DOHH2 (cell line): ENCODE measurements around the gene SFT2D2.

Experiments
- CTCF ChIP-seq: fragments of 200-600 bp; sonication (generic); IDR thresholded peaks from one replicate; pipeline ENCODE4 v1.5.1; 2014; ENCODE audit warnings: antibody characterized with exemption, mild to moderate bottlenecking, low read depth, low read length; ENCODE audit not compliant: poor library complexity, severe bottlenecking
- EZH2phosphoT487 ChIP-seq: fragments of 200-600 bp; sonication (generic); IDR thresholded peaks from 2 replicates; pipeline ENCODE4 v1.6.1; 2017; ENCODE audit warnings: borderline replicate concordance, mild to moderate bottlenecking, antibody characterized with exemption, low read length, moderate library complexity, mixed read lengths

DNA sequence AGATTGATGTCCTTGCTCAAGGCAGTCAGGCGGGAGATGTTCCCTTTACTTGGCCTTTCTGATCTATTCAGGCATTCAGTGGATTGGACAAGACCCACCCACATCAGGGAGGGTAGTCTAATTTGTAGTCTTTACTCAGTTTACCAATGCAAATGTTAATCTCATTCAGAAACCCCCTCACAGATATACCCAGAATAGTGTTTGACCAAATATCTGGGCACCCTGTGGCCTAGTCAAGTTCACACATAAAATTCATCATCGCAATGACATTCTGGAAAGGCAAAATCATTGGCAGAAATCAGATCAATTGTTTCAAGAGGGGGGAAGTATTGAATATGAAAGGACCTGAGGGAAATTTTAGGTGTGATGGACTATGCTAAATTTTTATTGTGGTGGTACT, 12.5 kb upstream of the SFT2D2 start:
- TF ChIP-seq CTCF (no peak), EZH2phosphoT487 (no peak)
